ENCODE data around the gene PHLDA3.

- no peak for TF ChIP-seq CTCF (IDR thresholded peaks at IDR 0.05 in 8 of 11, conservative IDR thresholded peaks at IDR 0.05 in 3 of 11)
- TF ChIP-seq POLR2AphosphoS5 (IDR thresholded peaks at IDR 0.05) = no peak
- TF ChIP-seq POLR2A (IDR thresholded peaks at IDR 0.05) = no peak
Observed at GRCh38 chr1:201418461-201418860, 50.5 kb downstream of the PHLDA3 start.
